HEK293 (cell line): Measurements from ENCODE around the gene DOCK1.

ENCODE experiments used
- YY2 ChIP-seq: fragments of 450-650 bp; formaldehyde crosslinking; IDR thresholded peaks from 2 replicates; pipeline ENCODE4 v1.5.1; 2016; ENCODE audit warnings: missing biosample characterization, missing genetic modification characterization
- ZNF121 ChIP-seq: fragments of 450-650 bp; formaldehyde crosslinking; IDR thresholded peaks from 2 replicates; pipeline ENCODE4 v1.5.1; 2016; ENCODE audit warnings: missing biosample characterization, missing genetic modification characterization
- ZNF138 ChIP-seq: fragments of 450-650 bp; formaldehyde crosslinking; IDR thresholded peaks from 2 replicates; pipeline ENCODE4 v1.5.1; 2016; ENCODE audit warnings: missing biosample characterization, missing genetic modification characterization, borderline replicate concordance
- TF ChIP-seq, protein P1 (sequence below): fragments of 450-650 bp; formaldehyde crosslinking; optimal IDR thresholded peaks from 2 replicates; pipeline ENCODE3; 2016; ENCODE audit warnings: missing biosample characterization, mild to moderate bottlenecking, missing genetic modification characterization
- TF ChIP-seq, protein P2 (sequence below): fragments of 450-650 bp; formaldehyde crosslinking; IDR thresholded peaks from 2 replicates; pipeline ENCODE4 v1.5.1; 2016; ENCODE audit warnings: missing biosample characterization, missing genetic modification characterization
- TF ChIP-seq, protein P3 (sequence below): fragments of 450-650 bp; formaldehyde crosslinking; IDR thresholded peaks from 2 replicates; pipeline ENCODE4 v1.5.1; 2016; ENCODE audit warnings: missing biosample characterization, missing genetic modification characterization

DNA sequence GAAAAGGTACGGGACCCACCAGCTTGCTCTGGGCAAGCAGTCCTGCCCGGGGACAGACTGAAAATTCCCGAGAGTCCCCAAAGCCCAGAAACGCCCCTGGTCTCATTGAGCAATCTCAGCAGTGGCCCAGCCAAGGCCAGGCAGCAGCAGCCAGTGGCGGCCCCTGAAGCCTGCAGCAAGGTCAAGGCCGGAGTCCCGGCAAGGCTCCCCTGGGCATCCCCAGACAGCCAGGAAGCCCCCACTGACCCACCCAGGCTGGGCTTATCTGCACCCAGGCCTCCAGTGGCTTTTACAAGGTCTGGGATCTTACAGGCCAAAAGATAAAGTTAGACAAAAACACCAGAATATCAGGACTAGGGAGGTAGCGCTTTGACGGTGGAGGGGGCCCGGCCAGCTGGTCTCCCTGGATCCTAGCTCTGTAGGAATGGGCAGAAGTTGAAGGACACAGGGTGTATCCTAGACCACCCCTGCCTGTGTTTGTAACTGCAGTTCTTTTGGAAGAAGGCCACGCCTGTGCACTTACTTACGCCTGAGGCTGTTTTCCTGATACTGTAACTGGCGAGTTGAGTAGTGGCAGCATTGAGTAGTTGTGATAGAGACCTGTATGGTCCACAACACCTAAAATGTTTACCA, 513.4 kb downstream of the DOCK1 start:
- TF ChIP-seq, protein P1, sequence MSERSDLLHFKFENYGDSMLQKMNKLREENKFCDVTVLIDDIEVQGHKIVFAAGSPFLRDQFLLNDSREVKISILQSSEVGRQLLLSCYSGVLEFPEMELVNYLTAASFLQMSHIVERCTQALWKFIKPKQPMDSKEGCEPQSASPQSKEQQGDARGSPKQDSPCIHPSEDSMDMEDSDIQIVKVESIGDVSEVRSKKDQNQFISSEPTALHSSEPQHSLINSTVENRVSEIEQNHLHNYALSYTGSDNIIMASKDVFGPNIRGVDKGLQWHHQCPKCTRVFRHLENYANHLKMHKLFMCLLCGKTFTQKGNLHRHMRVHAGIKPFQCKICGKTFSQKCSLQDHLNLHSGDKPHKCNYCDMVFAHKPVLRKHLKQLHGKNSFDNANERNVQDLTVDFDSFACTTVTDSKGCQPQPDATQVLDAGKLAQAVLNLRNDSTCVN (tag by site-specific recombination): no peak
- TF ChIP-seq, protein P2, sequence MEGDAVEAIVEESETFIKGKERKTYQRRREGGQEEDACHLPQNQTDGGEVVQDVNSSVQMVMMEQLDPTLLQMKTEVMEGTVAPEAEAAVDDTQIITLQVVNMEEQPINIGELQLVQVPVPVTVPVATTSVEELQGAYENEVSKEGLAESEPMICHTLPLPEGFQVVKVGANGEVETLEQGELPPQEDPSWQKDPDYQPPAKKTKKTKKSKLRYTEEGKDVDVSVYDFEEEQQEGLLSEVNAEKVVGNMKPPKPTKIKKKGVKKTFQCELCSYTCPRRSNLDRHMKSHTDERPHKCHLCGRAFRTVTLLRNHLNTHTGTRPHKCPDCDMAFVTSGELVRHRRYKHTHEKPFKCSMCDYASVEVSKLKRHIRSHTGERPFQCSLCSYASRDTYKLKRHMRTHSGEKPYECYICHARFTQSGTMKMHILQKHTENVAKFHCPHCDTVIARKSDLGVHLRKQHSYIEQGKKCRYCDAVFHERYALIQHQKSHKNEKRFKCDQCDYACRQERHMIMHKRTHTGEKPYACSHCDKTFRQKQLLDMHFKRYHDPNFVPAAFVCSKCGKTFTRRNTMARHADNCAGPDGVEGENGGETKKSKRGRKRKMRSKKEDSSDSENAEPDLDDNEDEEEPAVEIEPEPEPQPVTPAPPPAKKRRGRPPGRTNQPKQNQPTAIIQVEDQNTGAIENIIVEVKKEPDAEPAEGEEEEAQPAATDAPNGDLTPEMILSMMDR (tag by site-specific recombination): no peak
- TF ChIP-seq YY2 (tag by site-specific recombination) (no peak), ZNF121 (tag by site-specific recombination) (no peak), ZNF138 (tag by site-specific recombination) (no peak)
- TF ChIP-seq, protein P3, sequence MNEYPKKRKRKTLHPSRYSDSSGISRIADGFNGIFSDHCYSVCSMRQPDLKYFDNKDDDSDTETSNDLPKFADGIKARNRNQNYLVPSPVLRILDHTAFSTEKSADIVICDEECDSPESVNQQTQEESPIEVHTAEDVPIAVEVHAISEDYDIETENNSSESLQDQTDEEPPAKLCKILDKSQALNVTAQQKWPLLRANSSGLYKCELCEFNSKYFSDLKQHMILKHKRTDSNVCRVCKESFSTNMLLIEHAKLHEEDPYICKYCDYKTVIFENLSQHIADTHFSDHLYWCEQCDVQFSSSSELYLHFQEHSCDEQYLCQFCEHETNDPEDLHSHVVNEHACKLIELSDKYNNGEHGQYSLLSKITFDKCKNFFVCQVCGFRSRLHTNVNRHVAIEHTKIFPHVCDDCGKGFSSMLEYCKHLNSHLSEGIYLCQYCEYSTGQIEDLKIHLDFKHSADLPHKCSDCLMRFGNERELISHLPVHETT (tag by site-specific recombination): no peak
